ENCODE measurements around the gene TMEM119.

TMEM119 gene

DNA sequence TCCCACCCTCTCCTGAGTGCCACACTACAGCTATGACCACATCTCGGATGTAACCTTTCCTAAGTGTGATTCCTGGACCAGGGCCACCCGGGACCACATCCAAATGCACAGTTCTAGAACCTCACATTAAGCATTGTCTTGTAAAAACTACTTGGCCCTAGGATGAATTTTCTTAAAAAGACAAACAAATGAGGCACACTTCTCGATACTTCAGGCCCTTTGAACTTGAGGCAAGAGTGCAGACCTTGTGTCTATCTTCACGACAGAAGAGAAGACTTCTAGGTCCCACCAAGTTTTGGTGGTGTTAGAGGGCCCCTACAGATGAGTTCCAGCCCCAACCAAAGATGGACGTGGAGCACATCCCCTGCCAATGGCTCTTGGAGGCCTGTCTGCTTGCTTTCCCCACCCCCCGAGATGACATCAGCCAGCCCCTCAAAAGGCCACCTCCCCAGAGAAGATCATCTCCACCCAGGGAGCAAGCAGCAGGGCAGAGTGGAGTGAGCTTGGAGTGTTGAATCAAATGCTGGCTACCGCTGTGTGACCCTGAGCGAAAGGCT lies 26.2 kb downstream of the TMEM119 start:
- DNase-seq (ENCODE audit: low spot score) = no peak
- no peak for TF ChIP-seq CTCF (IDR thresholded peaks at IDR 0.05; ENCODE audit: borderline replicate concordance, control extremely low read depth, extremely low read depth, insufficient read depth, missing control alignments)
- in situ Hi-C loops (cut with MboI; ENCODE audit: low sequenced_read_pairs, unreplicated experiment) = loop anchor here (25.0 kb wide), 1 partner anchor 516 kb away; the partner anchor contains the start of genes ALKBH2 and UNG

DNA sequence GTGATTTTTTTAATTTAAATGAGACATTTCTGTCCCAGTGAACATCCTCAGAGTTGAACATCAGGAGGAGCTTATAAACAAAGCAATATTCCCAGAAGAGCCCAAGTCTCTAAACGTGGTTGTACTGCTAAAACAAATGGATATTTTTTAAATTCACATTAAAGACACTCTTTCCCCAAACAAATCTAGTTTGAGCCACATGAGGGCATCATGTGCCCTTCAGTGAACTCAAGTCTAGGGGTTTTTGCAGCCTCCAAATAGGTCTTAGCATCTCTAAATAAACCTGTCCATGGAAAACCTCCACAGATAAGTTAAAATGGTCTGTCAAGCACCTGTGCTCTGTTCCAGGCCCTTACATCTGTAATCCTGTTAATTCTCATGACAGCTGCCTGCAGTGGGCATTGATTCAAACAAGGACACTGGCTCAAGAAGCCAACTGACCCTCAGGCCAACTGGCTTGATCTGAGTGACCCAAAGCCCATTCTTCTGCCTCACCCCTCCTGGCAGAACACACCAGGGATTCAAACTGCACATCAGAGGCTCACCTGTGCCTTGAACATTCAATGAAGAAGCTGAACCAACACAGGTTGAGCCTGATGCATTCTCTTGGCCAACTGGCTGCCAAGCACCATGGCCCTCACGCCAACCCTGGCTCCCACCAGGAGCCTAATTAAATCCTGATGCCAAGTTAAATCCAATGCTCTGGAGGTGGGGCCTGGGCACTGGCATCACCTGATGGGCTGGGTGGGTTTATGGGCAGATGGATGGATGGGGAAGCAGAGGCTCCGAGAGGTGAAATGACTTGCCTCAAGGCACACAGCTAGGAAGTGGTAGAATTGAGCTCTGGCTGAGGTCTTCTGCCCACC lies 26.9 kb downstream of the TMEM119 start:
- DNase-seq (ENCODE audit: low spot score) = no peak
- in situ Hi-C loops (cut with MboI; ENCODE audit: low sequenced_read_pairs, unreplicated experiment) = loop anchor here (25.0 kb wide), 1 partner anchor 516 kb away; the partner anchor contains the start of genes ALKBH2 and UNG
- no peak for TF ChIP-seq CTCF (IDR thresholded peaks at IDR 0.05; ENCODE audit: borderline replicate concordance, control extremely low read depth, extremely low read depth, insufficient read depth, missing control alignments)

- no peak for TF ChIP-seq CTCF (IDR thresholded peaks at IDR 0.05; ENCODE audit: borderline replicate concordance, control extremely low read depth, extremely low read depth, insufficient read depth, missing control alignments)
- in situ Hi-C loops (cut with MboI; ENCODE audit: low sequenced_read_pairs, unreplicated experiment) = loop anchor here (5.0 to 25.0 kb wide), 3 partner anchors 49 to 519 kb away; partner anchors contain the start of genes ALKBH2 and UNG
- DNase-seq (ENCODE audit: low spot score) = peak; percentile 77
Observed at GRCh38 chr12:108568338-108569154, 29.3 kb downstream of the TMEM119 start.

GRCh38 chr12:108567406-108568337 lies 30.2 kb downstream of the TMEM119 start:
- TF ChIP-seq CTCF (IDR thresholded peaks at IDR 0.05; ENCODE audit: borderline replicate concordance, control extremely low read depth, extremely low read depth, insufficient read depth, missing control alignments) = no peak
- in situ Hi-C loops (cut with MboI; ENCODE audit: low sequenced_read_pairs, unreplicated experiment) = loop anchor here (5.0 to 25.0 kb wide), 3 partner anchors 50 to 520 kb away; partner anchors contain the start of genes ALKBH2 and UNG
- no peak for DNase-seq (ENCODE audit: low spot score)

DNA sequence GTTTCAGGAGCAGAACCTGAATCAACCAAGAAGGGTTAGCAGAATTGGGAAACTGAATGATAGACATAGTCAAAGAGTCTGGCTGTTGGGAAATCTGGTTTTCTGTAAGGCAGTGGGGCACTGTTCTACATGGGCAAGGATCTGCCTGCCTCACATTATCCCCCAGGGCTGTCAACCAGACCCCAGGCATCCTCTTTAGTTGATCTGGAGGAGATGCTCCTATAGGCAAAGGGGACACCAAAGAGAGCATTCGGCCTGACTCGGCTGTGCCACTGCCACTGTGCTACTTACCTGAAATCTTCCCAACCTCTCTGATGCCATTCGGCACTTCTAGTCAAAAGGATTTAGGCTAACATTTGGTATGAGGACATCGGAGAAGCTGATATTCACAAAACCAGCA lies 31.4 kb downstream of the TMEM119 start:
- DNase-seq (ENCODE audit: low spot score) = no peak
- in situ Hi-C loops (cut with MboI; ENCODE audit: low sequenced_read_pairs, unreplicated experiment) = loop anchor here (5.0 to 25.0 kb wide), 3 partner anchors 51 to 521 kb away; partner anchors contain the start of genes ALKBH2 and UNG
- TF ChIP-seq CTCF (IDR thresholded peaks at IDR 0.05; ENCODE audit: borderline replicate concordance, control extremely low read depth, extremely low read depth, insufficient read depth, missing control alignments) = no peak
